ENCODE results near the gene HIP1R.

HIP1R gene

GRCh38 chr12:122847516-122847836 lies 12.2 kb downstream of the HIP1R start:
- ChIA-PET CTCF (no interaction called here), POLR2A (no interaction called here)
- no peak for DNase-seq (ENCODE audit: extremely low spot score)
- no peak for TF ChIP-seq ELF4 (IDR thresholded peaks at IDR 0.05)
- no peak for TF ChIP-seq SUZ12 (IDR thresholded peaks at IDR 0.05)
- no peak for TF ChIP-seq CTBP1 (IDR thresholded peaks at IDR 0.05; ENCODE audit: borderline replicate concordance)
- TF ChIP-seq PKNOX1 (IDR thresholded peaks at IDR 0.05), result no peak
- TF ChIP-seq FOXA1 (IDR thresholded peaks at IDR 0.05), result no peak
- no peak for TF ChIP-seq FOXK2 (IDR thresholded peaks at IDR 0.05)
- no peak for TF ChIP-seq SP1 (IDR thresholded peaks at IDR 0.05)
- TF ChIP-seq LEF1 (IDR thresholded peaks at IDR 0.05; ENCODE audit: borderline replicate concordance), result no peak
- no peak for TF ChIP-seq NFRKB (IDR thresholded peaks at IDR 0.05)
- no peak for TF ChIP-seq FOXM1 (IDR thresholded peaks at IDR 0.05; ENCODE audit: borderline replicate concordance)
- TF ChIP-seq L3MBTL2 (conservative IDR thresholded peaks at IDR 0.05), result no peak
- TF ChIP-seq TARDBP (IDR thresholded peaks at IDR 0.05), result no peak
- TF ChIP-seq ARNT (IDR thresholded peaks at IDR 0.05), result no peak
- TF ChIP-seq BHLHE40 (IDR thresholded peaks at IDR 0.05; ENCODE audit: borderline replicate concordance), result no peak
- TF ChIP-seq HDGF (IDR thresholded peaks at IDR 0.05; ENCODE audit: borderline replicate concordance), result no peak
- no peak for TF ChIP-seq ZNF384 (IDR thresholded peaks at IDR 0.05)

- TF ChIP-seq BHLHE40 (IDR thresholded peaks at IDR 0.05; ENCODE audit: borderline replicate concordance), result no peak
These were observed 12.7 kb downstream of the HIP1R start for GRCh38 chr12:122847921-122848421.

GRCh38 chr12:122848471-122849351 lies 13.5 kb downstream of the HIP1R start:
- CTCF ChIA-PET, result no interaction called here
- TF ChIP-seq LEF1 (IDR thresholded peaks at IDR 0.05; ENCODE audit: borderline replicate concordance) (no peak), TARDBP (IDR thresholded peaks at IDR 0.05) (no peak), PKNOX1 (IDR thresholded peaks at IDR 0.05) (no peak), ELF4 (IDR thresholded peaks at IDR 0.05) (no peak), ZNF384 (IDR thresholded peaks at IDR 0.05) (no peak), BHLHE40 (IDR thresholded peaks at IDR 0.05; ENCODE audit: borderline replicate concordance) (no peak), CTBP1 (IDR thresholded peaks at IDR 0.05; ENCODE audit: borderline replicate concordance) (no peak), L3MBTL2 (conservative IDR thresholded peaks at IDR 0.05) (no peak), FOXA1 (IDR thresholded peaks at IDR 0.05) (no peak)
- no peak for DNase-seq (ENCODE audit: extremely low spot score)
- POLR2A ChIA-PET, result interaction anchor here (1.0 kb wide), 1 partner anchor 384 kb away, joined by 3 read pairs; the partner anchor contains the start of genes MPHOSPH9 and MTRFR

More at GRCh38 chr12:122847921-122848421, 12.7 kb downstream of the HIP1R start:
- POLR2A ChIA-PET, result no interaction called here
- no peak for DNase-seq (ENCODE audit: extremely low spot score)
- CTCF ChIA-PET, result no interaction called here

GRCh38 chr12:122849352-122850047 lies 14.2 kb downstream of the HIP1R start:
- POLR2A ChIA-PET, result interaction anchor here (1.0 kb wide), 1 partner anchor 384 kb away, joined by 3 read pairs; the partner anchor contains the start of genes MPHOSPH9 and MTRFR
- no peak for DNase-seq (ENCODE audit: extremely low spot score)
- no peak for TF ChIP-seq FOXM1 (IDR thresholded peaks at IDR 0.05; ENCODE audit: borderline replicate concordance)
- TF ChIP-seq SP1 (IDR thresholded peaks at IDR 0.05), result no peak
- no peak for TF ChIP-seq ARNT (IDR thresholded peaks at IDR 0.05)
- no peak for TF ChIP-seq SUZ12 (IDR thresholded peaks at IDR 0.05)
- no peak for TF ChIP-seq PKNOX1 (IDR thresholded peaks at IDR 0.05)
- CTCF ChIA-PET, result no interaction called here

GRCh38 chr12:122850048-122850445 lies 14.8 kb downstream of the HIP1R start:
- ChIA-PET POLR2A (interaction anchor here (1.0 kb wide), 1 partner anchor 383 kb away, joined by 3 read pairs; the partner anchor contains the start of genes MPHOSPH9 and MTRFR), CTCF (no interaction called here)
- no peak for DNase-seq (ENCODE audit: extremely low spot score)
- no peak for TF ChIP-seq L3MBTL2 (conservative IDR thresholded peaks at IDR 0.05)
- TF ChIP-seq HDGF (IDR thresholded peaks at IDR 0.05; ENCODE audit: borderline replicate concordance), result no peak
- no peak for TF ChIP-seq BHLHE40 (IDR thresholded peaks at IDR 0.05; ENCODE audit: borderline replicate concordance)
- TF ChIP-seq CTBP1 (IDR thresholded peaks at IDR 0.05; ENCODE audit: borderline replicate concordance), result no peak
- no peak for TF ChIP-seq FOXA1 (IDR thresholded peaks at IDR 0.05)
- no peak for TF ChIP-seq ZNF384 (IDR thresholded peaks at IDR 0.05)
- no peak for TF ChIP-seq PKNOX1 (IDR thresholded peaks at IDR 0.05)
- no peak for TF ChIP-seq TARDBP (IDR thresholded peaks at IDR 0.05)
- no peak for TF ChIP-seq FOXK2 (IDR thresholded peaks at IDR 0.05)
- TF ChIP-seq SP1 (IDR thresholded peaks at IDR 0.05), result no peak
- no peak for TF ChIP-seq ARNT (IDR thresholded peaks at IDR 0.05)
- no peak for TF ChIP-seq FOXM1 (IDR thresholded peaks at IDR 0.05; ENCODE audit: borderline replicate concordance)
- TF ChIP-seq SUZ12 (IDR thresholded peaks at IDR 0.05), result no peak
- no peak for TF ChIP-seq LEF1 (IDR thresholded peaks at IDR 0.05; ENCODE audit: borderline replicate concordance)
- no peak for TF ChIP-seq NFRKB (IDR thresholded peaks at IDR 0.05)
